Neuronal stem cell (in vitro differentiated cells): ENCODE results near the gene KIF14.

Experiments
- DNase-seq: peaks from one replicate; pipeline ENCODE4 v3.0.0-alpha.2; 2013; ENCODE audit warnings: low spot score
- H2AFZ ChIP-seq: one replicate; pipeline ENCODE4 v1.6.1; 2013; ENCODE audit warnings: mild to moderate bottlenecking, low read length, inconsistent platforms
- H2AK5ac ChIP-seq: 2 replicates; pipeline ENCODE4 v1.6.1; 2013; ENCODE audit warnings: low read depth, mild to moderate bottlenecking, inconsistent platforms, low read length, moderate library complexity, mixed read lengths
- H2BK120ac ChIP-seq: 2 replicates; pipeline ENCODE4 v1.6.1; 2013; ENCODE audit warnings: low read depth, mild to moderate bottlenecking, inconsistent platforms, low read length, moderate library complexity, mixed read lengths
- H2BK12ac ChIP-seq: one replicate; pipeline ENCODE4 v1.6.1; 2013; ENCODE audit warnings: low read length, inconsistent platforms
- H2BK15ac ChIP-seq: 2 replicates; pipeline ENCODE4 v1.6.1; 2013; ENCODE audit warnings: mild to moderate bottlenecking, low read length, inconsistent platforms, mixed read lengths
- H2BK5ac ChIP-seq: one replicate; pipeline ENCODE4 v1.6.1; 2013; ENCODE audit warnings: inconsistent platforms, mild to moderate bottlenecking, low read length, moderate library complexity
- H3K14ac ChIP-seq: one replicate; pipeline ENCODE4 v1.6.1; 2013; ENCODE audit warnings: low read length, inconsistent platforms
- H3K18ac ChIP-seq: 2 replicates; pipeline ENCODE4 v1.6.1; 2013; ENCODE audit warnings: low read length, inconsistent platforms
- H3K23ac ChIP-seq: 2 replicates; pipeline ENCODE4 v1.6.1; 2013; ENCODE audit warnings: low read depth, mild to moderate bottlenecking, mixed read lengths, low read length, inconsistent platforms; ENCODE audit not compliant: poor library complexity
- H3K27ac ChIP-seq: replicated peaks from 3 replicates; pipeline ENCODE4 v1.5.1; 2013; ENCODE audit warnings: low read length, inconsistent platforms
- H3K27me3 ChIP-seq, 3 experiments: 2 replicates each; pipeline ENCODE4 v1.6.1; 2013; ENCODE audit warnings: low read length in 3 of 3, mild to moderate bottlenecking in 2 of 3, inconsistent platforms in 1 of 3, low read depth in 1 of 3, mixed read lengths in 1 of 3, moderate library complexity in 1 of 3; ENCODE audit not compliant: control insufficient read depth in 3 of 3, insufficient read depth in 3 of 3
- H3K36me3 ChIP-seq, 2 donors: replicated peaks in 1 of 2; 2 replicates each; pipeline ENCODE4 v1.6.1; 2013; ENCODE audit warnings: low read length in 2 of 2; ENCODE audit not compliant: control insufficient read depth in 2 of 2, insufficient read depth in 2 of 2
- H3K4ac ChIP-seq: 2 replicates; pipeline ENCODE4 v1.6.1; 2013; ENCODE audit warnings: inconsistent platforms, mild to moderate bottlenecking, low read length, moderate library complexity
- H3K4me1 ChIP-seq, 2 donors: 1 replicate in 1 of 2; 2 replicates in 1 of 2; pipeline ENCODE4 v1.6.1; 2013; ENCODE audit warnings: low read length in 2 of 2, low read depth in 1 of 2; ENCODE audit not compliant: control insufficient read depth in 2 of 2, insufficient read depth in 1 of 2
- H3K4me2 ChIP-seq: one replicate; pipeline ENCODE4 v1.6.1; 2013; ENCODE audit warnings: mild to moderate bottlenecking, low read length, inconsistent platforms; ENCODE audit not compliant: insufficient read depth, poor library complexity, severe bottlenecking
- H3K4me3 ChIP-seq, 2 donors: 2 replicates each; pipeline ENCODE4 v1.5.1; 2013; ENCODE audit warnings: low read length in 2 of 2, mild to moderate bottlenecking in 2 of 2, inconsistent platforms in 1 of 2, moderate library complexity in 1 of 2
- H3K79me1 ChIP-seq: one replicate; pipeline ENCODE4 v1.6.1; 2013; ENCODE audit warnings: low read depth, mild to moderate bottlenecking, inconsistent platforms, low read length, moderate library complexity
- H3K9ac ChIP-seq: one replicate; pipeline ENCODE4 v1.6.1; 2013; ENCODE audit warnings: mild to moderate bottlenecking, low read depth, low read length, inconsistent platforms; ENCODE audit not compliant: poor library complexity
- H3K9me3 ChIP-seq, 2 donors: replicated peaks in 1 of 2; 2 replicates each; pipeline versions ENCODE3 to v1.6.1; 2013; ENCODE audit warnings: low read length in 2 of 2, mild to moderate bottlenecking in 2 of 2, inconsistent platforms in 1 of 2, low read depth in 1 of 2, mixed read lengths in 1 of 2, moderate library complexity in 1 of 2; ENCODE audit not compliant: control insufficient read depth in 2 of 2, insufficient read depth in 1 of 2
- H4K8ac ChIP-seq: one replicate; pipeline ENCODE4 v1.6.1; 2013; ENCODE audit warnings: low read depth, mild to moderate bottlenecking, inconsistent platforms, low read length, moderate library complexity
- H4K91ac ChIP-seq: one replicate; pipeline ENCODE4 v1.6.1; 2013; ENCODE audit warnings: low read length, low read depth, mild to moderate bottlenecking, inconsistent platforms; ENCODE audit not compliant: poor library complexity
- WGBS, 2 donors: extraction: QIAGEN DNeasy Blood & Tissue Kit; methylation state at CpG; one replicate each; pipeline ENCODE4 v1.1.7; 2013; ENCODE audit warnings: missing lambda C conversion rate in 2 of 2, mixed read lengths in 1 of 2; ENCODE audit not compliant: insufficient read length in 2 of 2, insufficient replicate concordance in 1 of 2; ENCODE audit errors: extremely low coverage in 2 of 2; 5-methylcytosine and 5-hydroxymethylcytosine counted together

KIF14 gene

GRCh38 chr1:200588698-200589097 lies 31.9 kb downstream of the KIF14 start:
- Histone ChIP-seq H2AFZ (no peak overlapping the region), H3K4me2 (no peak overlapping the region), H2BK12ac (no peak overlapping the region), H2AK5ac (no peak overlapping the region), H3K4me3 (no peak overlapping the region), H2BK120ac (no peak overlapping the region), H4K91ac (no peak overlapping the region), H3K4ac (no peak overlapping the region), H2BK5ac (no peak overlapping the region), H3K23ac (no peak overlapping the region), H2BK15ac (no peak overlapping the region), H3K18ac (no peak overlapping the region), H4K8ac (no peak overlapping the region), H3K27me3 (no peaks in the 10 kb centered on the region), H3K9ac (no peak overlapping the region), H3K27ac (no peak overlapping the region), H3K9me3 (peaks cover 0 to 12% of the 10 kb centered on the region in 2 donors), H3K14ac (no peak overlapping the region), H3K79me1 (no peaks in the 10 kb centered on the region), H3K36me3 (peaks cover 12 to 96% of the 10 kb centered on the region in 2 donors), H3K4me1 (no peaks in the 10 kb centered on the region)
- DNase-seq = no peak

- Histone ChIP-seq H2AK5ac (no peak overlapping the region), H3K4me3 (no peak overlapping the region), H2BK5ac (no peak overlapping the region), H3K79me1 (no peaks in the 10 kb centered on the region), H3K4me1 (peaks cover 2 to 9% of the 10 kb centered on the region in 2 donors), H3K4ac (no peak overlapping the region), H3K23ac (no peak overlapping the region), H2AFZ (no peak overlapping the region), H2BK15ac (no peak overlapping the region), H3K36me3 (peaks cover 3 to 91% of the 10 kb centered on the region in 2 donors), H3K27ac (no peak overlapping the region), H3K4me2 (no peak overlapping the region), H3K27me3 (no peaks in the 10 kb centered on the region), H3K9me3 (no peaks in the 10 kb centered on the region), H4K91ac (no peak overlapping the region), H3K14ac (no peak overlapping the region), H3K9ac (no peak overlapping the region), H2BK12ac (no peak overlapping the region), H4K8ac (no peak overlapping the region), H2BK120ac (no peak overlapping the region), H3K18ac (no peak overlapping the region)
- no CpG with 5 or more reads among the region's 1 CpG for WGBS, 2 donors
- DNase-seq = no peak
Observed at GRCh38 chr1:200564319-200564718, 56.2 kb downstream of the KIF14 start.

GRCh38 chr1:200561856-200562214 lies 58.7 kb downstream of the KIF14 start:
- Histone ChIP-seq H3K4ac (no peak overlapping the region), H3K4me1 (peaks cover 2 to 9% of the 10 kb centered on the region in 2 donors), H2AFZ (peak overlapping the region; percentile 49), H3K9me3 (no peaks in the 10 kb centered on the region), H3K36me3 (peaks cover 8 to 91% of the 10 kb centered on the region in 2 donors), H2AK5ac (no peak overlapping the region), H2BK12ac (no peak overlapping the region), H3K23ac (no peak overlapping the region), H2BK120ac (no peak overlapping the region), H2BK5ac (no peak overlapping the region), H3K27me3 (no peaks in the 10 kb centered on the region), H3K14ac (no peak overlapping the region), H4K8ac (no peak overlapping the region), H3K9ac (no peak overlapping the region), H3K4me3 (no peak overlapping the region), H3K18ac (no peak overlapping the region), H4K91ac (no peak overlapping the region), H3K79me1 (no peaks in the 10 kb centered on the region), H3K27ac (no peak overlapping the region), H3K4me2 (no peak overlapping the region), H2BK15ac (no peak overlapping the region)
- no peak for DNase-seq
- no CpG with 5 or more reads among the region's 1 CpG for WGBS, 2 donors

GRCh38 chr1:200558866-200559459 lies 61.6 kb downstream of the KIF14 start:
- H3K4me3 ChIP-seq = no peak overlapping the region
- peaks cover 2 to 9% of the 10 kb centered on the region in 2 donors for H3K4me1 ChIP-seq
- WGBS, 2 donors = no CpG with 5 or more reads among the region's 2 CpGs

More at GRCh38 chr1:200558866-200559459, 61.6 kb downstream of the KIF14 start:
- no peak overlapping the region for H3K18ac ChIP-seq
- no peak overlapping the region for H4K91ac ChIP-seq
- H3K14ac ChIP-seq = no peak overlapping the region
- H3K9me3 ChIP-seq = no peaks in the 10 kb centered on the region
- H3K9ac ChIP-seq = no peak overlapping the region
- no peak overlapping the region for H2AK5ac ChIP-seq
- peaks cover 6 to 91% of the 10 kb centered on the region in 2 donors for H3K36me3 ChIP-seq
- H3K4ac ChIP-seq = no peak overlapping the region
- H3K27ac ChIP-seq = no peak overlapping the region
- H3K27me3 ChIP-seq = no peaks in the 10 kb centered on the region
- H2BK5ac ChIP-seq = no peak overlapping the region
- DNase-seq = no peak
- no peak overlapping the region for H2BK15ac ChIP-seq
- H3K79me1 ChIP-seq = no peaks in the 10 kb centered on the region
- no peak overlapping the region for H2AFZ ChIP-seq
- H3K4me2 ChIP-seq = no peak overlapping the region
- H2BK12ac ChIP-seq = no peak overlapping the region
- H4K8ac ChIP-seq = no peak overlapping the region
- no peak overlapping the region for H3K23ac ChIP-seq
- no peak overlapping the region for H2BK120ac ChIP-seq
